OCI-LY7 (cell line): ENCODE measurements around the gene TULP4.

ENCODE experiments used
- EZH2phosphoT487 ChIP-seq: fragments of 200-600 bp; sonication (generic); IDR thresholded peaks from 2 replicates; pipeline ENCODE4 v1.6.1; 2018; ENCODE audit warnings: low read depth, borderline replicate concordance, mild to moderate bottlenecking, mixed run types, antibody characterized with exemption, low read length, moderate library complexity, mixed read lengths
- TF ChIP-seq, protein P1 (sequence below): fragments of 200-600 bp; sonication (generic); conservative IDR thresholded peaks from 2 replicates; pipeline ENCODE4 v1.5.1; 2014; ENCODE audit warnings: mild to moderate bottlenecking, antibody characterized with exemption, low read length, moderate library complexity, mixed read lengths

DNA sequence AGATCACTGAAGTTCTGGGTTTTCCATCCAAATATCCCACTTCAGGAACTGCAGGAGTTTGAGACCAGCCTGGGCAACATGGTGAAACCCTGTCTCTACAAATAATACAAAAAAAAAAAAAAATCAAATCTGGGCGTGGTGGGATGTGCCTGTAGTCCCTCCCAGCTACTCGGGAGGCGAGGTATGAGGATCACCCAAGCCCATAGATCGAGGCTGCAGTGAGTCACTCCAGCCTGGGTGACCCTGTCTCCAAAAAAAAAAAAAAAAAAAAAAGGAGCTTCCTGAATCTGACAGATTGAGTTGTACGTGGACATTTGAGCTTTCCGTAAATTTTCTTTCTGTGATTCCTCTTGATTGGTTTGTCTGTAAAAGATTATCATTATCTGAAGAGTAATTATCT, 55.6 kb downstream of the TULP4 start:
- TF ChIP-seq, protein P1, sequence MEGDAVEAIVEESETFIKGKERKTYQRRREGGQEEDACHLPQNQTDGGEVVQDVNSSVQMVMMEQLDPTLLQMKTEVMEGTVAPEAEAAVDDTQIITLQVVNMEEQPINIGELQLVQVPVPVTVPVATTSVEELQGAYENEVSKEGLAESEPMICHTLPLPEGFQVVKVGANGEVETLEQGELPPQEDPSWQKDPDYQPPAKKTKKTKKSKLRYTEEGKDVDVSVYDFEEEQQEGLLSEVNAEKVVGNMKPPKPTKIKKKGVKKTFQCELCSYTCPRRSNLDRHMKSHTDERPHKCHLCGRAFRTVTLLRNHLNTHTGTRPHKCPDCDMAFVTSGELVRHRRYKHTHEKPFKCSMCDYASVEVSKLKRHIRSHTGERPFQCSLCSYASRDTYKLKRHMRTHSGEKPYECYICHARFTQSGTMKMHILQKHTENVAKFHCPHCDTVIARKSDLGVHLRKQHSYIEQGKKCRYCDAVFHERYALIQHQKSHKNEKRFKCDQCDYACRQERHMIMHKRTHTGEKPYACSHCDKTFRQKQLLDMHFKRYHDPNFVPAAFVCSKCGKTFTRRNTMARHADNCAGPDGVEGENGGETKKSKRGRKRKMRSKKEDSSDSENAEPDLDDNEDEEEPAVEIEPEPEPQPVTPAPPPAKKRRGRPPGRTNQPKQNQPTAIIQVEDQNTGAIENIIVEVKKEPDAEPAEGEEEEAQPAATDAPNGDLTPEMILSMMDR, result no peak
- no peak for TF ChIP-seq EZH2phosphoT487
